HG02943 (cell line): ENCODE results near the gene TTLL12.

Experiments used
- ATAC-seq: cut with Tn5 transposase; IDR thresholded peaks from one replicate; pipeline ENCODE4 v1.9.1; 2021; ENCODE audit warnings: mild to moderate bottlenecking, low read depth, moderate library complexity; ENCODE audit not compliant: unreplicated experiment

TTLL12 gene

DNA sequence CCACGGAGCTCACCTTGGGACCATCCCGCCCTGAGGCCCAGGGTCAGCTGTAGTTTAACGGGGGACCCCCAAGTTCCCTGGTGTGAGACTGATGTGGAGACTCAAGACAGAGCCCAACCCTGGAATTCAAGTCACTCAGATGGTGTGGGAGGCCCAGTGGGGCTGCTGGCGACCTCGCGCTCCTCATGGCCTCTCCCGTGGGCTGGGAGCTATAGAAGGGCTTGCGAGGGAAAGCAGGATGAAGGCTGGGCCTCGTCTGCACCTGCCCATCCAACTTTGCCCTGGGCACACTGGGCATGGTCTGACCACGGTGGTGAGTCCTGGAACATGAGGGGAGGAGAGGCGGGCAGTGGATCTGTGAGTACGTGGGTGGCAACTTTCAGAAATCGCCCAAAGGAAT lies 13.6 kb upstream of the TTLL12 start:
- ATAC-seq: no peak

DNA sequence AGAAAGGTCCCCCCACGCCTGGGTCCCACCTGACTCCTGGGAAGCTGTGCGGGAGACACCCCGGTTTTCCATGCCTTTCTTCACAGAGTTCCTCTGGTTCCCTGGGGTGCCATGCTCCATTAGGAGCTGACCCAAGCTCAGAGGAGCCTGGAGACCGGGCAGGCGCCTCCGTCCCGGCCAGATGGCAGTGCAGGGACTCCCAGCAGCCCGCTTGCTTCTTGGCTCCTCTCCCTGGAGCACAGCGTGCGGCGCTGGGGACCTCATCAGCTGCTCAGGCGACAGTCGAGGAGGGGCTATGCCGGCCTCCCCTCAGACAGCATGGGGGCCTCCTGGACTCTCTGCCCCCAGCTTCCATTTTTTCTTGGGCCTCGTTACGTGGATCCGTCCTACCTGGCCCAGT lies 13.1 kb upstream of the TTLL12 start:
- no peak for ATAC-seq

DNA sequence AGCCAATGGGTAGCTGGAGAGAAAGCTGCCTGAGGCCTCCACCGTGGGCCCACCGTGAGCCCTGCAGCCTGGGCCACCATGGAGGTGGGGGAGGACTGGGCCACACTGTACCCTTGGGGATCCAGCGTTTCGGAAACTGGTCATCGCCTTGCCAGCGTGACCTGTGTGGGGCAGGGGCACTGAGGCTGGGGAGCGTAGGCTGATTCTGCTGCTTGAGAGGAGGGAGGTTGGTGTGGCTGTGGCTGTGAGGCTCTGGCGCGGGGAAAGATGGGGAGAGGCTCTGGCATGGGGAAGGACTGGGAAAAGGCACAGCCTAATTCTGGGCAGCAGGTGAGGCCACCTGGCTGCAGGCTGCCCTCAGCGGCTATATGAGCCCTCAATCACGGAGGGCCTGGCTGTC lies 12.6 kb upstream of the TTLL12 start:
- ATAC-seq: no peak

DNA sequence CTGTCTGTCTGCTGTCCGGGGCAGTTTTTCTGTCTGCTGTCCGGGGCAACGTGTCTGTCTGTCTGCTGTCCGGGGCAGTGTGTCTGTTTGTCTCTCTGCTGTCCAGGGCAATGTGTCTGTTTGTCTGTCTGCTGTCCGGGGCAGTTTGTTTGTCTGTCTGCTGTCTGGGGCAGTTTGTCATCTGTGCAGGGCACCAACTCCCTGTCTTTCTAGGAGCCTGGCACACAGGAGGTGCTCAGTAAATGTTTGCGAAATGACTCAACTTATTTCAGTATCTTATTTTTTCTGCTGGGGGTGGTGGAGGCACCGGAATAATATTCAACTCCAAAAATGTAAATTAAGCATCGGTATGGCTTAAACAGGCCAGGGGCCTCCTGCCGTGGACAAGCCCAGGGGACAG lies 12.0 kb upstream of the TTLL12 start:
- ATAC-seq: no peak

DNA sequence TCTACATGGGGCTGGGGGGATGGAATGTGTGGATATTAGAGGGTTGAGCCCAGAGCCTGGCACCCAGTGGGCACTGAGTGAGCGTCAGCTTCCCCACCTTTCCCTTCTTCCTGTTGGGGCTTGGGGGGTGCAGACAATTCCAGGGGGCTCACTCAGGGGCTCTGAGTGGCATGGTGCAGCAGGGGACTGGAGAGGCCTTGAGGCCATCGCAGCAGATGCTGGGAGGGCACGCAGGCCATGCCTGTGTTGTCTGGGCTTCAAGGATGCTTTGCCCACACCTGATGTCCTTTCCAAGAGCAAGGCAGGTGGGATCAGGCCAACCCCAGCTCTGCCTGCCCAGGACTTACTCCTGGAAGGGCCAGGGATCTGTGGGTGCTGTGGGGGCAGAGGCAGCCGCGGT lies 11.2 kb upstream of the TTLL12 start:
- no peak for ATAC-seq

DNA sequence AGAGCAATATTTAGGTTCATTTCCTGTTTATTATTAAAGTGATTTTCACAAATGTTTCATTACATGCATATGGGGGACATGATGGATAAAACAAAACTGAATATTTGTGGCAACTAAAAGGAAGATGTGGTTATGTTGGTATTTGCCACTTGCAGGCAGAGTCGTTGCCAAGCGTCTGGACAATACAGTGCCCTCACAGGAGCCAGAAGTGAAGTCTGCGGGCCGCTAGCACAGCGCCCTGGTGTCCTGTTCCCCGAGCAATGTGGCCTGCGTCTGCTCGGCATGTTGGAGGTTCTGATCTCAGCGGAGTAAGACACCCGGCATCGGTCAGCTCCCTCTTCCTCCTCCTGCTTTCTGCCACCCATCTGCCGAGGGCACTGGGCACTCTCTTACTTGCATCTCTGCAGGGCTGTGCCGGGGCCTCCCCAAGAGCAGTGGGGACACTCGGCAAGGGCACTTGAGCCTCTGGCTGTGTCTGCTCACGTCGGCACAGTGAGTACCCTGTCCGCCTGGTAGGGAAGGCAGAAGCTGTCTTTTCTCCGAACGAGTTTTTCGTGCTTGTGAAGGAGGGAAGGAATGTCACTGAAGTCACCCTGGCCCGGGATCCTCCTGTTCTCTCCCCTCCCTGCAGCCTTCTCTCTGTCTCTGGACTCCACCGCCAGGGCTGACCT lies 10.5 kb upstream of the TTLL12 start:
- no peak for ATAC-seq

DNA sequence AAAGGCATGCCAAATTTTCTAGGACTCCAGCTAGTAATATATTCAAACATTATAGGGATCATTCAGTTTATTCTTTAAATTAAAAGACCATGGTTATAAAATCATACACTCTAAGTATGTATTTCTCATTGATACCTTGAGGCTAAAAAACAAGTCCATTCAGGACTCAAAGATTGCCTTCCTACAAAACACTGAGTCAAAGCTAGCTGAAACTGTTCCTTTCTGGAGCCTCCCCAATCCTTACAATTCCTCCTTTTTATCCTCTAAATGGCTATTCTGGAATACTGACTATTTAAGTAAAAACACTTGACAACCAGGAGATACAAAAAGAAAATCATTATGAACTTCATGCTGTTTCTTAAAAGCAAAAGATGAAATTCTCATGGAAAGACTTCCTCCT lies 4.9 kb upstream of the TTLL12 start:
- ATAC-seq: no peak

DNA sequence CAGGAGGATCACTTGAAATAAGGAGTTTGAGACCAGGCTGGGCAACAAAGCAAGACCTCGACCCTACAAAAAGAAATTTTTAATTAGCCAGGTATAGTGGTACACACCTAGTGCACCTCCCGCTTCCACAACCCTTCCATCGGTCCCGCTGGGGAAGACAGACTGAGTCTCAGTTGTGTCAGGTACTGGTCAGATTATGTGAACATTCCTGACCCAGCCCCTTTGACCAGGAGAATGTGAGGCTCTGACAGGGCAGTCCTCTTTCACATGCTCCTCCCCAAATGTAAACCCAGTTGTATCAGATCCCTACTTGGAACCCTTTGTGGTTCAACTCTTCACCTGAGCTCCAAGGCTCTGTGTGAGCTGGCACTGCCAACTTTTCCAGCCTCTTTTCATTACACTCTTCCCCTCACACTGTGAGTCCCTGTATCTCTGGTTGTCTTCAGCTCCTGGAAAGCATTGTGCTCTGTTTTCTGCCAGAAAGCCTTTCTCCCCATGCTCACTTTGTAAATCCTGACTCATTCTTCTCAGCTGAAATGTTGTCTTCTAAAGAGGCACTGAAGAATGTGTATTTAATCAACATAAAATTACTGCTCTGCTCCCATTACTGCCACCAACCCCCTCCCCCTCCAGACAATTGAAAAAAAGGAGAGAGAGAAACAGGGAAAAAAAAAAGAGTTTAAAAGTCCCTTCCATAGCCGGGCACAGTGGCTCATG lies 2.1 kb upstream of the TTLL12 start:
- ATAC-seq: no peak

DNA sequence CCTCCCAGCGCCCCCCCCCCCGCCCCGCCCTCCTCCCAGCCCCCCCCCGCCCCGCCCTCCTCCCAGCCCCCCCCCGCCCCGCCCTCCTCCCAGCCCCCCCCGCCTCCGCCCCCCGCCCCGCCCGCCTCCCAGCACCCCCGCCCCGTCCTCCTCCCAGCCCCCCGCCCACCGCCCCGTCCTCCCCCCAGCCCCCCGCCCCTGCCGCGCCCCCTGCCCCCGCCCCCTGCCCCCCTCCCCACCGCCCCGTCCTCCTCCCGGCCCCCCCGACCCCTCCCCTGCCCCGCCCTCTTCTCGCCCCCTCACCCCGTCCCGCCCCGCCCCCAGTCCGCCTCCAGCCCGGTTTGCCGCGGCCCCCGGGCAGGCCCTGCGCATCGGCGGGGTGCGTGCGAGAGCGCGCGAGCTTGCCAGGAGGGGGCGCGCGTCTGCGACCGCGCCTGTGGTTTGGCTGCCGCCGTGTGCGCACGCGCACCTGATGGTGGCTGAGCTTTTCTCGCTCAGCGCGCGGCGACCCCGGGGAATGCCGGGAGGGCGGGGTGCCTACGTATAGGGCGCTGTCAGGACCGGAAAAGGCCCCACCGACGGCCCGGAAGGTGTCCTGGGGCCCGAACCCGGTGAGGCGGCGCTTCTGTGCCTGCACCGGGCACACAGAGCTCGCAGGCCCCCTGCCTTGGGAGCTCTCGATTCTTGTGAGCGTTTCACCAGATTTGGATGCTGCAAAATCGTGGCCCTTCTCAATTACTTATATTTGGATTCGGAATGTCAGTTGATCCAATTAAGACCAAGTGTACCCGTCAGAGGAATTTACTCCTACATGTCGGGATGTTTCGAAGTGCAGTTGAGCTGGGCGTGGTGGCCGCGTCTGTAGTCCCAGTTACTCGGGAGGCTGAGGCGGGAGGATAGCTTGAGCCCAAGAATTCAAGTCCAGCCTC lies 501 bp upstream of the TTLL12 start:
- peak; percentile 65 for ATAC-seq

DNA sequence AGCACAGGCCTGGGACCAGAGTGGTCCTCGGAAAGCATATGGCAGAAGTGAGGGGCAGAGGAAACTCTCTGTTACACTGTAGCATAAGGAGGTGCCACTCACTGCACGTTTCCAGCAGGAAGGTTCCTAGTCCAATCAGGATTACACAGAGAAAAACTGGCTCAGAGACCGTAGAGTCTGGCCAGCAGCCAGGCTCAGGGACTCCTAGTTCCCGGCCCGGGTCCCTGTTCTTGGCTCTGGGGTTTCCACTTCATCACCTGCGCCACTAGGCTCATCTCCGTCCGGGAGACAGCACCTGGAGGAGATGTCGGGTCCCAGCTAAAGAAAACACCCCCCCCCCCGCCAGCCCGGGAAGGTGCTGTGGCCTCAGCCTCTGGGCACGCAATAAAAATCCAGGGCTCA lies 1.1 kb downstream of the TTLL12 start:
- ATAC-seq: no peak

DNA sequence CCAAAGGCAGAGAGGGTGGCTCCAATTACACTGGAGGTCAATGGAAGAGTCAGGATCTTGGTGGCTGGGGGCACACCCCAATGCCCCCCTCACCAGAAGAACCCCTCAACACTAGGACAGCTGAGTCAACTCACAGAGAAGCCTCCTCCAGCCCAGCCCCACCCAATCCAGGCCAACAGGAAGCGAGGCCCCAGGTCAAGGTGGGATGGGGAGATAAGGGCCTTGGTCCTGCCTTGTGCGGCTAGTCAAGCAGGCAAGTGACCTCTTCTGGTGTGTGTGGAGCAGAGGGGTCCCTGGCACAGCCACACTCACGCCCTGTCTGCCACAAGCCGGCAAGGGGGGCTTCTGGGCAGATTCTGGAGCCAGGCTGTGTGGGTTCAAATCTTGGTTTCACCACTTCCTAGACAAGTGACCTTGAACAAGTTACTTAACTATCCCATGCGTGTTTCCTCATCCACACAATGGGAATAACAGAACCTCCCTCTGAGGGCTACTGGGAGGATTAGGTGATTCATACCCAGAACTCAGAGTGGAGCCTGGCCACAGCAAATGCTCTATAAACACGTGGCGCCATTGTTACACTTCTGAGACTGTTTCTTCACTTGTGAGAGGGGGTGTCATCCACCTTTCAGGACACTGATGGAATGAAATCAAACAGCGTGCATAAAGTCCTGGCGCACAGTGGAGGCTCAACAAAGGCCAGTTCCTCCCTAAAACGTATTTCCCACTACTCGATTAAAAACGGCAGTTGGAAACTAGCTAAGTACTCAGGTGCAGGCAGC lies 3.2 kb downstream of the TTLL12 start:
- no peak for ATAC-seq

DNA sequence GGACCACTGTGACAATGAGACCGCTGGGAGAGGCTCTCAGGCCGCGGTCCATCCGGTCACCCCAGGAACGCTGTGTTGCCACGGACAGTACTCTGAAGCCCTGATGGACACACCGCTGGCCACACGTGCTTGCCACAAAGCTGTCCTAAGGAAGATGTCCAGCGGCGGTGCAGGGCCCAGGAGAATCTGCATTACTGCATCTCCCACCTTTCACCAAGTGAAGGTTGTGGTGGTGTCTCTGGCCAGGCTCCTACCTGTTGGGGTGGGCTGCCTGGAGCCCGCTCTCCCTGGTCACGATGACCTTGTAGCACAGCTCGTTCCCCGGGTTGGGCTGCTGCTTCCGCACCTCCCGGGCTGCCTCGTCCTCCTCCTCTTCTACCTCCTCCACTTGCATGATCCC lies 4.2 kb downstream of the TTLL12 start:
- ATAC-seq: no peak

DNA sequence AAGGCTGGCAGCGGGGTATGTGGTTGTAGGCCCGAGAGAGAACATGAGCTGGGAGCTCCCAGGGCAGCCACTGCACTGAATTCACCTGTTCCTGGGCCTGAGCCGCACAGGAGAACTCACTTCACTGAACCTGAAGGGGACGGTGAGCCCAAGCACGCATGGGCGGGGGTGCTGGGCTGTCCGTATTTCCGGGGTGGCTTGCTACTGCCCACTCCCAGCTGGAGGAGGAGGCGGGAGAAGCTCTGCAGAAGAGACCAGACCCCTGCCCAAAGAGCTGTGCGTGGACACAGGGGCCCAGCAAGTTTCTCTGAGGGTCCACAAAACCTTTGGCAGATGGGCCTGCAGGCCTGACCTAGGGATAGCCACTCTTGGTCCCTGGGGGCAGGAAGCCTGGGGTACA lies 4.8 kb downstream of the TTLL12 start:
- ATAC-seq: no peak

DNA sequence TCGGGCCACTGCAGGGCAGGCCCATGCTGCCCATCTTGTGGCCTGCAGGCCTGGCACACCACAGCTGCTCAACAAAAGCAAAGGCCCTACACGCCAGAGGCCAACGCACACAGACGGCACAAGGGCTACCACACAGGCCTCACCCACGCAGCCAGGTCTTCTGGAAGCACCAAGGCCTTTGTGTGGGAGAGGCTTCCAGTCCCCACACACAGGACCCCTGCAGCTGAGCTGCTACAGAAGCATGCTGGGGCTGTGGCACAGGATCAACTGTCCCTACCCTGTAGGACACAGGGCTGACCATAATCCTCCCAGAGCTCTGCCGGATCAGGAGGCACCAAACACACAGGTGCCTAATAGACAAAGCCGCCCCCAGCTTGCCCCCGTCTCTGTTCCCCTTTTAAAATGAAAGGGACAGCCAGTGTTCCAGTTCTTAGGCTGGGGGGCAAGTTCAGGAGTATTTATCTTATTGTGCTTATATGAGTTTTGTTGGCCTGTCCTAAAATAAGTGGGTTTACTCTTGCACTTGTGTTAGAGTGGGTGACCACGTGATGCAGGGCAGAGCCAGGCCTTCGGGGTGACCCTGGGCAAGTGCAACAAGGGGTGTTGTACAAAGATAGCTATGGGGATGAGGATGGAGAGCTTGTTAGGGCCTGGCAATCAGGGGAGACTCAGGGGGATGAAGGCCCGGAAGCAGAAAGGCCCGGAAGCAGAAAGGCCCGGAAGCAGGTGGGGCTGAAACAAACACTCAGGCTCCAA lies 5.4 kb downstream of the TTLL12 start:
- no peak for ATAC-seq

DNA sequence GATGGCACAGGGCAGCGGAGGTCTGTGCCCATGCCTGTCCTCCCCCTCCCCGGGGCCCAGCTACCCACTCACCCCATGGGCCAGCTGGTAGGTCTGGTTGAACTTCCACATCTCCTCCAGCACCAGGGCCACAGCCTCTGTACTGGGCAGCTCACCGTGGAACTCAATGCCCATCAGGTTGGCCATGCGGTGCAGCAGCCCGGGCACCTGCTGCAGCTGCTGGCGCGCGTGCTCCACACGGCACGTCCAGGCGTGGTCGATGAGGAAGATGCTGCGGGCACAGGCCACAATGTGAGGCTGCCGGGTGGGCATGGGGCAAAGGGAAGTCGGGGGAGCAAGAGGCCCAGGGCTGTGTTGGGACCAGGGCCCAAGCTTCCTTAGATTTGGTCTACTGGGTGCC lies 6.3 kb downstream of the TTLL12 start:
- ATAC-seq: no peak

DNA sequence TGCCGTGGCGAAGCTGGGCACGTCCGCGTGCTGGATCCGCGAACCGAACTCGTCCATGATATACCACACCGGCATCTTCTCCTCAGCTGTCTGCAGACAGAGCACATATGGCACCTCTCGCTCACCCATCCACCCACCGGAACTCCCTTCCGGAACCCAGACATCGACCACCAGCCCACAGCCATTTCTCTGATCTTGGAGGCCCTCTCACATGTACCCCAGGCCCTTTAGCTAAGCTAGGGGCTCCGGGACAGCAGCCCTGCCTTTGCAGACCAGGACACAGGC lies 7.1 kb downstream of the TTLL12 start:
- no peak for ATAC-seq

DNA sequence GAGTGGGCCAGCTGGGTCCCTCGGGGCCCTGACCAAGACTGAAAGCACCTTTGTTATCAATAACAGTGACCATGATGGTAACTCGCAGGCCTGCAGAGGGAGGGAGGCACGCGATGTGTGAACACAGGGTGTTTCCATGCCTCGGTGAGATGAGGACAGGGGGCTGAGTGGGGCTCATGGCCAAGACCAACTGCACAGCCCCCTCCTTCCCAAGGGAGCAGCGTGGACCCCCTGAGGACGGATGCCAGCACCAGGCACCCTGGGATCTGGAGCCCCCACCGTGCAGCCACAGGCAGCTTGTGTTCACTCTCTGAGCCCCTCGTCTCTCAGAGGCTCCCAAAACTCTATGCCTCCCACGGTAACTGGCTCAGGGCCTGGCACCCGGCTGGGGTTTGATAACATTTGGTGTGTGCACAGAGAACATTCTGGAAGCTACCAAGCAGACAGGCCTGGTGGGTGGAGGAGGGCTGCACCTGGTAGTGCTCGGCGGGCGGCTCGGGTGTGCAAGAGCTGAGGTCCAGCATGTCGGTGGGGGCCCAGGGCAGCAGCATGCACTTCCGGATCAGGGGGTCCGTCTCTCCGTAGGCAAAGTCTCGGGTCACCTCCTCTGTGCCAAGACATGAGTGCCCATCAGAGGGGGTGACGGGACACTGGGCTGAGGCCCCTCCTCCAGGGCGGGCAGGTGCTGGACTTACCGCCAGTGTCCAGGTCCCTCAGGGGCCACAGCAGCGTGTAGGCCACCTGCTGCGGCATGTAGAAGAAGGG lies 7.6 kb downstream of the TTLL12 start:
- ATAC-seq: no peak

DNA sequence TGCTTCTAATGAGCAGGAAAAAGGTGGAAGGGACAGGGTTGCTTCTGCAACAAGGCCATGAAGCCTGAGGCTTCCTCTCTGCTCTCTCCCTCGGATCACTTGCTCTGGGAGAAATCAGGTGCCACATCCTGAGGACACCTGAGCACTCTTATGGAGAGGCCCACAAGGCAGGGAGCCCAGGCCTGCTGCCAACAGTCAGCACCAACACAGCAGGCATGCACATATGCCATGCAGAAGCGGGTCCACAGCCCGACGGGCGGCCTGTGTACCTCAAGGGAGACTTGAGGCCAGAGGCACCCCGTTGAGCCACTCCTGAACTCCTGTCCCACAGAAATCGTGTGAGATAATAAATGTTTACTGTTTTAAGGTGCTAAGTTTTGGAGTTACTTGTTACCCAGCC lies 9.5 kb downstream of the TTLL12 start:
- no peak for ATAC-seq

DNA sequence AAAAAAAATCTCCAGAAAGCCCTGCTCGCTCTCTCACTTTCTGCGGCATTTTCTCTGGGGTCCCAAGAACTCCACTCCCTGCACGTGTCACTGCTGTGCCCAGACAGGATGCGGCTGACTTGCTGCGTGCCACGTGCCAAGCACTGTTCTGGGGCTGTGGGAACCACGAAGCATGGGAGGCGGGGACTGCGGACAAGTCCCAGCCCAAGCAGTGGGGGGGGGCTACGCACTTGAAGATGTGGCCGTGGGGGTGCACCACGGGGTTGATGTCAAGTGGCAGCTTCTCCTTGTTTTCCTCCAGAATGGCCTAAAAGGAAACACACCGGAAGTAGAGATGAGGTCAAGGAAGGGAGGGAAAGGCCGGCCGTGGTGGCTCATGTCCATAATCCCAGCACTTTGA lies 10.8 kb downstream of the TTLL12 start:
- ATAC-seq: no peak
